Activated naive CD8-positive, alpha-beta T cell (primary cell): ENCODE measurements around the gene SOD1.
"Not testable (repeated sequence)": the region's sequence is repeated elsewhere in the genome, so short reads cannot be mapped to it uniquely, and the experiment has no call there.

Experiments
- H3K27ac Mint-ChIP-seq: one replicate; pipeline ENCODE4 v1.8.0; 2021; ENCODE audit warnings: mixed read lengths
- H3K27me3 Mint-ChIP-seq: one replicate; pipeline ENCODE4 v1.8.0; 2021; ENCODE audit warnings: mixed read lengths
- H3K36me3 Mint-ChIP-seq: one replicate; pipeline ENCODE4 v1.8.0; 2021; ENCODE audit warnings: mixed read lengths
- H3K4me1 Mint-ChIP-seq: one replicate; pipeline ENCODE4 v1.8.0; 2021; ENCODE audit warnings: low read depth, mixed read lengths
- H3K4me3 Mint-ChIP-seq: one replicate; pipeline ENCODE4 v1.8.0; 2021; ENCODE audit warnings: mild to moderate bottlenecking, mixed read lengths
- H3K9me3 Mint-ChIP-seq: one replicate; pipeline ENCODE4 v1.8.0; 2021; ENCODE audit warnings: low read depth, mixed read lengths

The SOD1 gene

GRCh38 chr21:31641416-31641922 lies 18.0 kb upstream of the SOD1 start:
- no peaks in the 10 kb centered on the region for H3K27me3 Mint-ChIP-seq
- no peak overlapping the region for H3K27ac Mint-ChIP-seq
- H3K9me3 Mint-ChIP-seq = peaks cover 3% of the 10 kb centered on the region
- no peaks in the 10 kb centered on the region for H3K4me1 Mint-ChIP-seq
- H3K36me3 Mint-ChIP-seq = peaks cover 6% of the 10 kb centered on the region
- H3K4me3 Mint-ChIP-seq = no peak overlapping the region

GRCh38 chr21:31644643-31645042 lies 14.8 kb upstream of the SOD1 start:
- Mint-ChIP-seq H3K9me3 (no peaks in the 10 kb centered on the region), H3K4me1 (no peaks in the 10 kb centered on the region), H3K27ac (peak overlapping the region; percentile 28), H3K27me3 (no peaks in the 10 kb centered on the region), H3K36me3 (peaks cover 3% of the 10 kb centered on the region), H3K4me3 (no peak overlapping the region)

GRCh38 chr21:31647650-31648049 lies 11.8 kb upstream of the SOD1 start:
- Mint-ChIP-seq H3K36me3 (peaks cover 8% of the 10 kb centered on the region), H3K9me3 (no peaks in the 10 kb centered on the region), H3K27ac (no peak overlapping the region), H3K4me1 (no peaks in the 10 kb centered on the region), H3K27me3 (no peaks in the 10 kb centered on the region), H3K4me3 (no peak overlapping the region)

GRCh38 chr21:31650930-31651329 lies 8.6 kb upstream of the SOD1 start:
- peaks cover 8% of the 10 kb centered on the region for H3K36me3 Mint-ChIP-seq
- no peaks in the 10 kb centered on the region for H3K9me3 Mint-ChIP-seq
- H3K4me3 Mint-ChIP-seq = no peak overlapping the region
- H3K27ac Mint-ChIP-seq = no peak overlapping the region
- H3K27me3 Mint-ChIP-seq = no peaks in the 10 kb centered on the region
- peaks cover 14% of the 10 kb centered on the region for H3K4me1 Mint-ChIP-seq

GRCh38 chr21:31651491-31651890 lies 8.0 kb upstream of the SOD1 start:
- H3K27ac Mint-ChIP-seq, H3K9me3 Mint-ChIP-seq, H3K27me3 Mint-ChIP-seq, H3K4me3 Mint-ChIP-seq, H3K36me3 Mint-ChIP-seq: not testable (repeated sequence)
- H3K4me1 Mint-ChIP-seq = peaks cover 19% of the 10 kb centered on the region

- H3K4me3 Mint-ChIP-seq = peak overlapping the region; percentile 86
Measured at GRCh38 chr21:31654340-31654739, 5.2 kb upstream of the SOD1 start.

GRCh38 chr21:31654821-31655580 lies 4.5 kb upstream of the SOD1 start:
- not testable (repeated sequence) for H3K36me3 Mint-ChIP-seq, H3K27me3 Mint-ChIP-seq, H3K9me3 Mint-ChIP-seq
- Mint-ChIP-seq H3K27ac (peak overlapping the region; percentile 61), H3K4me3 (peak overlapping the region; percentile 86), H3K4me1 (peaks cover 29% of the 10 kb centered on the region)

More at GRCh38 chr21:31654340-31654739, 5.2 kb upstream of the SOD1 start:
- peaks cover 29% of the 10 kb centered on the region for H3K4me1 Mint-ChIP-seq
- peaks cover 3% of the 10 kb centered on the region for H3K9me3 Mint-ChIP-seq
- H3K36me3 Mint-ChIP-seq = peaks cover 8% of the 10 kb centered on the region
- H3K27ac Mint-ChIP-seq = no peak overlapping the region
- no peaks in the 10 kb centered on the region for H3K27me3 Mint-ChIP-seq

GRCh38 chr21:31656199-31657095 lies 3.0 kb upstream of the SOD1 start:
- Mint-ChIP-seq H3K27ac (peak overlapping the region; percentile 81), H3K36me3 (no peaks in the 10 kb centered on the region), H3K9me3 (peaks cover 3% of the 10 kb centered on the region), H3K4me3 (peak overlapping the region; percentile 31), H3K4me1 (peaks cover 41% of the 10 kb centered on the region), H3K27me3 (no peaks in the 10 kb centered on the region)

GRCh38 chr21:31658053-31658452 lies 1.4 kb upstream of the SOD1 start:
- Mint-ChIP-seq H3K4me1 (peaks cover 57% of the 10 kb centered on the region), H3K36me3 (peaks cover 3% of the 10 kb centered on the region), H3K4me3 (no peak overlapping the region), H3K27me3 (no peaks in the 10 kb centered on the region), H3K27ac (no peak overlapping the region), H3K9me3 (peaks cover 3% of the 10 kb centered on the region)

- Mint-ChIP-seq H3K27me3 (no peaks in the 10 kb centered on the region), H3K27ac (peak overlapping the region; percentile 99), H3K4me3 (peak overlapping the region; percentile 93), H3K4me1 (peaks cover 69% of the 10 kb centered on the region), H3K9me3 (peaks cover 3% of the 10 kb centered on the region), H3K36me3 (peaks cover 5% of the 10 kb centered on the region)
Measured at GRCh38 chr21:31659286-31659535, 282 bp upstream of the SOD1 start.

GRCh38 chr21:31660259-31660565 lies 719 bp downstream of the SOD1 start:
- H3K4me1 Mint-ChIP-seq = peaks cover 69% of the 10 kb centered on the region
- peak overlapping the region; percentile 94 for H3K4me3 Mint-ChIP-seq
- H3K9me3 Mint-ChIP-seq = peaks cover 3% of the 10 kb centered on the region
- H3K27me3 Mint-ChIP-seq = no peaks in the 10 kb centered on the region
- H3K27ac Mint-ChIP-seq = peak overlapping the region; percentile 91
- H3K36me3 Mint-ChIP-seq = peaks cover 8% of the 10 kb centered on the region

- Mint-ChIP-seq H3K36me3 (peaks cover 11% of the 10 kb centered on the region), H3K27me3 (no peaks in the 10 kb centered on the region), H3K4me3 (peak overlapping the region; percentile 94)
Measured at GRCh38 chr21:31660591-31660990, 1.1 kb downstream of the SOD1 start.

GRCh38 chr21:31663584-31664249 lies 4.2 kb downstream of the SOD1 start:
- Mint-ChIP-seq H3K27ac (no peak overlapping the region), H3K9me3 (peaks cover 3% of the 10 kb centered on the region), H3K36me3 (peaks cover 20% of the 10 kb centered on the region), H3K4me1 (peaks cover 82% of the 10 kb centered on the region), H3K27me3 (no peaks in the 10 kb centered on the region), H3K4me3 (peak overlapping the region; percentile 69)

More at GRCh38 chr21:31660591-31660990, 1.1 kb downstream of the SOD1 start:
- Mint-ChIP-seq H3K27ac (peak overlapping the region; percentile 91), H3K9me3 (peaks cover 3% of the 10 kb centered on the region), H3K4me1 (peaks cover 69% of the 10 kb centered on the region)

- H3K4me3 Mint-ChIP-seq = peak overlapping the region; percentile 69
- H3K27ac Mint-ChIP-seq = peak overlapping the region; percentile 88
- H3K27me3 Mint-ChIP-seq = no peaks in the 10 kb centered on the region
- peaks cover 20% of the 10 kb centered on the region for H3K36me3 Mint-ChIP-seq
- H3K4me1 Mint-ChIP-seq = peaks cover 81% of the 10 kb centered on the region
- no peaks in the 10 kb centered on the region for H3K9me3 Mint-ChIP-seq
Measured at GRCh38 chr21:31665397-31665796, 5.9 kb downstream of the SOD1 start.

GRCh38 chr21:31665869-31666268 lies 6.4 kb downstream of the SOD1 start:
- Mint-ChIP-seq H3K4me3 (peak overlapping the region; percentile 69), H3K36me3 (peaks cover 20% of the 10 kb centered on the region), H3K4me1 (peaks cover 78% of the 10 kb centered on the region), H3K27ac (peak overlapping the region; percentile 88)
- H3K9me3 Mint-ChIP-seq, H3K27me3 Mint-ChIP-seq: not testable (repeated sequence)
